RWPE1 (cell line): ENCODE measurements around the gene CHRNB4.

Experiments used
- CTCF ChIA-PET: fragments of 350-600 bp; sonication (Branson Sonifier 250); formaldehyde crosslinking; extraction: SDS; loops from one replicate; lab custom pipeline; 2021; lab: Yijun Ruan, JAX
- POLR2A ChIA-PET: fragments of 400-600 bp; formaldehyde crosslinking; extraction: SDS; loops from one replicate; lab custom pipeline; 2020; ENCODE audit warnings: antibody characterized with exemption; ENCODE audit not compliant: low non-redundant PET; lab: Yijun Ruan, JAX
- DNase-seq: peaks from one replicate; pipeline ENCODE4 v3.0.0; 2012; ENCODE audit warnings: low spot score
- H3K27ac ChIP-seq: fragments of 450-650 bp; 2 replicates; pipeline ENCODE4 v1.5.1; 2017
- TF ChIP-seq, protein P1 (sequence below): fragments of 450-650 bp; conservative IDR thresholded peaks from 2 replicates; pipeline ENCODE4 v1.5.1; 2017; ENCODE audit warnings: low read depth, mild to moderate bottlenecking

The CHRNB4 gene

DNA sequence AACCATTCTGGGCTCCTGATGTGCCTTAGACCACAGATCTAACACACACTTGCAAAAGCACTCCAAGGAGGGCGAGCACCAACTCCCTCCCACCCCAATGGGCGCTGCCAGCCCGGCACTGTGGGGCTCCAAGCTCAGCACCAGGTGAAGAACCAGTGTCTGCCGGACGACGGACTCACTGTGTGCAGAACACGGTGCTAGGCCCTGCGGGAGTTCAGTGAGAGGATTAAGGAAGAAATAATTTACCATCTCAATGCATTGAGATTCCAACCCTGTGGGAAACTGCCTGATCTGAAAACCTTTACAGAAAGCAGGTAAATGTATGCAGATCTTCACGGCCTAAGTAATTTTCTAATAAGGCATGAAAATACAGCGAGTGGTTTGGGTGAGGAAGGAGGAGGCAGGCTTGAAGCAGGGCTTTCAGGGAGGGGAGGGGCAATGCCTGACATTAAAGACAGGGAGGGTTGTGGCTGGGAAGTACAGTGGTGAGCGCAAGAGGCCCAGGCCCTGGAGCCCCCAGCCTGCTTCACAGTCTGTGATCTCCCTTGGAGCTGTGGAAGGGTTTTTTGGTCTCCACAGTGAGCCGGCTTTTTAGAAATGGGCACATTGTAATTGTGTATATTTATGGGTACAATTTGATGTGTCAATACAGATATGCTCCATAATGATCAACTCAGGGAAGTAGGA is 35.6 kb upstream of the CHRNB4 start:
- CTCF ChIA-PET, result interaction anchor here (0.6 kb wide), 1 partner anchor 162 kb away, joined by 3 read pairs; no protein-coding TSS in a partner anchor
- no peak overlapping the region for H3K27ac ChIP-seq
- TF ChIP-seq, protein P1, sequence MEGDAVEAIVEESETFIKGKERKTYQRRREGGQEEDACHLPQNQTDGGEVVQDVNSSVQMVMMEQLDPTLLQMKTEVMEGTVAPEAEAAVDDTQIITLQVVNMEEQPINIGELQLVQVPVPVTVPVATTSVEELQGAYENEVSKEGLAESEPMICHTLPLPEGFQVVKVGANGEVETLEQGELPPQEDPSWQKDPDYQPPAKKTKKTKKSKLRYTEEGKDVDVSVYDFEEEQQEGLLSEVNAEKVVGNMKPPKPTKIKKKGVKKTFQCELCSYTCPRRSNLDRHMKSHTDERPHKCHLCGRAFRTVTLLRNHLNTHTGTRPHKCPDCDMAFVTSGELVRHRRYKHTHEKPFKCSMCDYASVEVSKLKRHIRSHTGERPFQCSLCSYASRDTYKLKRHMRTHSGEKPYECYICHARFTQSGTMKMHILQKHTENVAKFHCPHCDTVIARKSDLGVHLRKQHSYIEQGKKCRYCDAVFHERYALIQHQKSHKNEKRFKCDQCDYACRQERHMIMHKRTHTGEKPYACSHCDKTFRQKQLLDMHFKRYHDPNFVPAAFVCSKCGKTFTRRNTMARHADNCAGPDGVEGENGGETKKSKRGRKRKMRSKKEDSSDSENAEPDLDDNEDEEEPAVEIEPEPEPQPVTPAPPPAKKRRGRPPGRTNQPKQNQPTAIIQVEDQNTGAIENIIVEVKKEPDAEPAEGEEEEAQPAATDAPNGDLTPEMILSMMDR, result no peak
- DNase-seq, result no peak
- POLR2A ChIA-PET, result no interaction called here

DNA sequence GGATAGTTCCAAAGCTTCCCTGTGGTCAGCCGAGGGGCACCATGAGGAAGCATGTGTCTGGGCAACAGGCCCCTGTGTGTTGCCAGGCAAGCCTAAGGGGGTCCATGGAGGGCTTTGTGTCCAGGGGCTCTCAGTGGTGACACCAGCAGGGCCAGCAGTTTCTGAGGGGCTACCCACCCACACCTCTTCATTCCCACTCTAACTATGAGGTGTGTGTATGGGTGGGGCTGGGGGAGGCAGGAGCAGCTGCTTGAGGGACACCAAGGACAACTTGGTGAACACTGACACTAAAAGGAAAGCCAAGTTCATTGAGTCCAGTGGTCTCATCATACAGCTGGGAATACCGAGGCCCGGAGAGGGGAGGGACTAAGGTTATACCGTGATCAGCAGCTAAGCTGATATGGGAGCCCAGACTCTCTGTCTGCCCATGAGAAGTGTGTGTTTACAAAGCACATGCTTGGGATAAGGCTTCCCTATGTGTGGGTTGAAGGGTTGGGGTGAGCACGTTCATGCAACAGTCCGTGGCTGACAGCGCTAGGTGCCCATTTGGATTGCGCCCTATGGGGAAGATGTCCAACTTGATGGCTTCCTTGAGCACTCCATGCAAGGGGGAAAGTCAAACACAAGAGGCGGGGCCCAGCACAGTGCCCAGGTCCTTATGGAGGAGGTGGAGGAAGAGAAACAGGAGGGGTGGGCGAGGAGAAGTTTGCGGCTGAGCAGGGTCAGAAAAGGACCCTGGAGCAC is 34.8 kb upstream of the CHRNB4 start:
- TF ChIP-seq, protein P1, result no peak
- H3K27ac ChIP-seq, result no peak overlapping the region
- CTCF ChIA-PET, result interaction anchor here (0.6 kb wide), 1 partner anchor 162 kb away, joined by 3 read pairs; no protein-coding TSS in a partner anchor

DNA sequence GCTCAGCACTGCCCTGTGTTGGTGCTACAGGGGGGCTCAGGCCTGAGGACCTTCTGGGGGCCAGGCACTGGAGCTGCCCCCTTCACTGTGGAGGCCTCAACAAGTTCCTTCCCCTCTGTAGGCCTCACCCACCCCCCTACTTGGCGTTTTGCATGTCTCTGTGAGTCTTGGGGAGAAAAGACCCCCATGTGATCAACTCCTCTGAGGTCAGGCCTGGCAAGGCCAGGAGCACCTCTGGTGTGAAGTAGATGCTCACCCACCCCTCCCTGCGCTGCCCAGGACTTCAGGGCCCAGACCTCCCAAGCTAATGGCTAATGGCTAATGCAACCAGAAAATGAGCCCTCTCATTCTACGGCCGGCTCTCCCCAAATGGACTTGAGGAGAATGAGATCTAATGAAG is 34.2 kb upstream of the CHRNB4 start:
- DNase-seq, result no peak
- no peak overlapping the region for H3K27ac ChIP-seq
- POLR2A ChIA-PET, result no interaction called here
- TF ChIP-seq, protein P1, result no peak
- CTCF ChIA-PET, result no interaction called here

More for the DNA sequence above, 34.8 kb upstream of the CHRNB4 start:
- POLR2A ChIA-PET, result no interaction called here
- no peak for DNase-seq

DNA sequence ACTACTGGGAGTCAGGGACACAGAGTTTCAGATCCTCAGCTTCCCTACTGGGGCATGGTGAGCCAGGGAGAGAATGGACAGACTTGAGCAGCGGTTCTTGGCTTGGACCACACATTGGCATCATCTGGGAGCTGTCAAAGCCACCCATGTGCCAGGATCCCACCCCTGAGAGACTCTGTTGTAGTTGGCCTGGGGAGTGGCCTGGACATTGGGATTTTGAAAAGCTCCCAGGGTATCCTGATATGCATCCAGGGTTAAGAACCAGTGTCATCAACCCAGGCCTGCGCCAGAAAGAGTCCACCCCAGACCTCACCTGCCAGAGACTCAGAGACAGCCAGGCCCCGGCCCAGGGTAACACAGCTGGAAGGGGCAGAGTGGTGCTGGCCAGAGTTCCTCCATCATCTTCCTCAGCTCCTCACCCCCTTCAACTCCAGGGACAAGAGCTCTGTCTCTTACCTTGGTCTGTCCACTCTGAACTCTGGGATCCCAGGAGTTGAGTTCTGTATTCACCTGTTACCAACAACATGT is 33.0 kb upstream of the CHRNB4 start:
- no peak overlapping the region for H3K27ac ChIP-seq
- CTCF ChIA-PET, result no interaction called here
- POLR2A ChIA-PET, result no interaction called here
- no peak for DNase-seq
- TF ChIP-seq, protein P1, result no peak

DNA sequence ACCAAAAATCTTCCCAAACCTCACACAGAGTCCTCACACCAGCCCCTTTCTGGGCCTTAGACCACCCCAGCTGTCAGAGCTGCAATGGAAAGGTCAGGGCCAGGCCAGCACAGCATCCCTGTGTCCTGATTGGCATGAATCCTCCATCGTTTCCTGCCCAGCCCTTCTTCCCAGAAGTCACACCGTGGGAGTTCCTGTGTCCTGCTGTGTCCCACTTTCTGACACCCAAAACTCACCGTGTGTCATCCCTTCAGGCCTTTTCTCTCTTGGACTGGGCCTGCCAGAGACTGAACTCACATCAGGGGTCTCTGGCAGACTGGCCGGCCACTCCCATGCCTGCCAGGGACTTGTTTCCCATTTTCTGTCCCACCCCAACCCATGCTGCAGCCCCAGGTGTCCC is 32.5 kb upstream of the CHRNB4 start:
- TF ChIP-seq, protein P1, result no peak
- no peak overlapping the region for H3K27ac ChIP-seq
- ChIA-PET POLR2A (no interaction called here), CTCF (no interaction called here)
- DNase-seq, result no peak

DNA sequence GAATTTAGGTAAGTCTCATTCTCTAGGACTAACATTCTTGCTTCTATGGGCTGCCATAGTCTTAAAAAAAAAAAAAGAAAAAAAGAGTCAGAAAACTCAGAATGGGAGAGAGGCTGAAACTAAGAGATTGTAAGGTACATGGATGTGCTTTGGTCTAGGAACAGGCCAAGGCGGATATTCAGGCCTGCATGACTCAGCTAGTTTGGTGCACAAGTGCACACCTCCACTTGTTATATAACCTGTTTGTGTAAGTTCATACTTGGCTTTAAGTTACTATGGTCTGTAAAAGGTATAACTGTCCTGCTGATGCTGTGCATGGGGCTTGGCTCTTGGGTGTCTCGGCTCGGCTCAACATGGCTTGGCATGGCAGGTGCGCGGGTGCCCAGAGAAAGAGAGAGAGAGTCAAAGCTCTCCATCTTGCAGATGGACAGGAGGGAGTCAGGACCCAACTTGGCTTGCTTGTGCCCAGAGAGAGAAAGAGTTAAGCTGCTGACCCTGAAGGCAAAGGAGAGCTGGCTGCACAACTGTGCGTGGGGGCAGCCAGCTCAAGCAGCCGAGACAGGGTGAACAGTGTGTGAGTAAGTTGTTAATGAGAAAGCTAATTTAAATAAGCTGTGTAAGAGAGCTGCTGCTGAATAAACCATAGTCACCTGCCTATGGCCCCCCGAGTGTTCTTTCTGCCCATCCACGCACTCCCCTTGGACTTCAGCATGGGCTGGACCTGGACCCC is 31.4 kb upstream of the CHRNB4 start:
- DNase-seq, result no peak
- H3K27ac ChIP-seq, result no peak overlapping the region
- ChIA-PET POLR2A (no interaction called here), CTCF (interaction anchor here (0.6 kb wide), 3 partner anchors 31 to 279 kb away, joined by 3 read pairs; no protein-coding TSS in a partner anchor)
- TF ChIP-seq, protein P1, result no peak
